SH-SY5Y (cell line): Measurements from ENCODE around the gene DCLK1.

Experiments
- GATA2 ChIP-seq: IDR thresholded peaks from 2 replicates; pipeline ENCODE4 v1.6.1; 2011; ENCODE audit warnings: mild to moderate bottlenecking, low read depth, low read length
- GATA3 ChIP-seq: IDR thresholded peaks from 2 replicates; pipeline ENCODE4 v1.6.1; 2011; ENCODE audit warnings: low read depth, mild to moderate bottlenecking, low read length, moderate library complexity

DNA sequence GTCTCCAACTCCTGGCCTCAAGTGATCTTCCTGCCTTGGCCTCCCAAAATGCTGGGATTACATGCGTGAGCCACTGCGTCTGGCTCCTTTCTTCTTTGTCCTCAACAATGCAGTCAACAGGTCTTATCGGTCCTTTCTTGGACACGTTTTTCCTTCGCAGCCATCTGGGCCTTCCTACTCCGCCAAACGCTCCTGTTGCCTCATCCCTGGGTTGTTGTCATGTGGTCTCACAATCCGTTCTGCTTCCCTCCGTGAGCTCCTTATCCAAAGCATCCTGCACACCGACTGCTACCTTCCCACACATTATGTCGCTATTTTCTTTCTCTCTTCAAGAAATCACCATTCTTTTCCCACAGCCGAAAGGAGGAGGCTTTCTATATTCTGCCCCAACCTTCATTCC lies 306.8 kb downstream of the DCLK1 start:
- TF ChIP-seq GATA3 (no peak), GATA2 (no peak)
